H1 (cell line): ENCODE measurements around the gene CDK9. TPM values are rescaled to one million over a fixed set of nuclear protein-coding genes. Genes with fewer than 3 reads are reported as not detected.

Experiments
- CTCF ChIA-PET: fragments of 300-600 bp; sonication (Branson Sonifier 250); formaldehyde crosslinking; loops from one replicate; lab custom pipeline; 2021; ENCODE audit not compliant: partially characterized antibody; lab: Charles Lee
- POLR2A ChIA-PET: fragments of 300-600 bp; sonication (Branson Sonifier 250); formaldehyde crosslinking; loops from one replicate; lab custom pipeline; 2021; ENCODE audit warnings: inconsistent platforms; ENCODE audit not compliant: partially characterized antibody; lab: Charles Lee
- DNase-seq, 2 experiments: peaks; one replicate each; pipeline versions ENCODE4 v3.0.0 to v3.0.0-alpha.2; 2010 to 2022; ENCODE audit warnings: low spot score in 2 of 2, low read depth in 1 of 2, mixed read lengths in 1 of 2
- FAIRE-seq: peaks from 2 replicates; lab custom pipeline; 2011; peaks lifted over from hg19 to GRCh38; lab: Jason Lieb, UNC
- H2AFZ ChIP-seq: 2 replicates; pipeline ENCODE4 v1.8.1; 2012; ENCODE audit warnings: low read length, inconsistent platforms
- H2AK5ac ChIP-seq: 2 replicates; pipeline ENCODE4 v1.6.1; 2013; ENCODE audit warnings: low read depth, low read length
- H2BK120ac ChIP-seq: replicated peaks from 2 replicates; pipeline ENCODE3; 2013; ENCODE audit warnings: low read depth, low read length, inconsistent platforms
- H2BK12ac ChIP-seq: 2 replicates; pipeline ENCODE4 v1.6.1; 2013; ENCODE audit warnings: low read depth, low read length
- H2BK15ac ChIP-seq: 2 replicates; pipeline ENCODE4 v1.6.1; 2013; ENCODE audit warnings: low read length
- H2BK20ac ChIP-seq: 2 replicates; pipeline ENCODE4 v1.6.1; 2013; ENCODE audit warnings: low read length
- H2BK5ac ChIP-seq: 2 replicates; pipeline ENCODE4 v1.6.1; 2013; ENCODE audit warnings: low read depth, low read length
- H3K14ac ChIP-seq: 2 replicates; pipeline ENCODE4 v1.6.1; 2013; ENCODE audit warnings: inconsistent platforms; ENCODE audit not compliant: insufficient read length
- H3K18ac ChIP-seq: 2 replicates; pipeline ENCODE4 v1.6.1; 2013; ENCODE audit warnings: low read length; ENCODE audit errors: extremely low read depth
- H3K23ac ChIP-seq: 2 replicates; pipeline ENCODE4 v1.6.1; 2013; ENCODE audit warnings: inconsistent platforms; ENCODE audit not compliant: insufficient read length
- H3K23me2 ChIP-seq: 2 replicates; pipeline ENCODE4 v1.6.1; 2013; ENCODE audit warnings: low read depth, low read length
- H3K27ac ChIP-seq: 2 replicates; pipeline ENCODE4 v1.6.1; 2011; ENCODE audit warnings: low read depth, low read length, inconsistent platforms
- H3K27me3 ChIP-seq, 4 experiments: replicated peaks in 1 of 4; 1 replicate in 1 of 4; 2 replicates in 3 of 4; pipeline versions ENCODE4 v1.6.1 to v1.8.1; 2011 to 2013; ENCODE audit warnings: low read length in 3 of 4, mild to moderate bottlenecking in 3 of 4, inconsistent platforms in 2 of 4, mixed read lengths in 2 of 4, moderate library complexity in 1 of 4; ENCODE audit not compliant: control insufficient read depth in 3 of 4, insufficient read depth in 3 of 4; ENCODE audit errors: extremely low read depth in 1 of 4
- H3K36me3 ChIP-seq, 4 experiments: 2 replicates each; pipeline versions ENCODE4 v1.6.1 to v1.8.1; 2011 to 2013; ENCODE audit warnings: mild to moderate bottlenecking in 4 of 4, low read length in 3 of 4, moderate library complexity in 2 of 4, control low read depth in 1 of 4, inconsistent platforms in 1 of 4; ENCODE audit not compliant: insufficient read depth in 4 of 4, control insufficient read depth in 2 of 4
- H3K4ac ChIP-seq: replicated peaks from 2 replicates; pipeline ENCODE3; 2013; ENCODE audit warnings: low read length, low read depth, mixed read lengths, inconsistent platforms; ENCODE audit not compliant: insufficient read length
- H3K4me1 ChIP-seq, 4 experiments: replicated peaks in 1 of 4; 1 replicate in 1 of 4; 2 replicates in 3 of 4; pipeline versions ENCODE4 v1.6.1 to v1.8.1; 2011 to 2013; ENCODE audit warnings: low read length in 3 of 4, inconsistent platforms in 2 of 4, mixed read lengths in 1 of 4; ENCODE audit not compliant: insufficient read depth in 4 of 4, control insufficient read depth in 3 of 4
- H3K4me2 ChIP-seq, 2 experiments: 2 replicates each; pipeline versions ENCODE4 v1.6.1 to v1.8.1; 2011 to 2013; ENCODE audit warnings: low read depth in 2 of 2, low read length in 2 of 2, control low read depth in 1 of 2, inconsistent platforms in 1 of 2, mild to moderate bottlenecking in 1 of 2; ENCODE audit not compliant: insufficient read depth in 1 of 2
- H3K4me3 ChIP-seq, 4 experiments: fragments of 200-600, 300-600 bp in 1 of 4; sonication (generic), shearing (Covaris generic), sonication (Bioruptor Twin) in 1 of 4; 2 replicates each; pipeline versions ENCODE4 v1.5.1 to v1.8.1; 2011 to 2016; ENCODE audit warnings: low read length in 4 of 4, low read depth in 3 of 4, control low read depth in 2 of 4, inconsistent platforms in 2 of 4, mild to moderate bottlenecking in 2 of 4, mixed read lengths in 1 of 4, moderate library complexity in 1 of 4; ENCODE audit not compliant: insufficient read depth in 2 of 4; ENCODE audit errors: extremely low read depth in 1 of 4
- H3K56ac ChIP-seq: replicated peaks from 2 replicates; pipeline ENCODE3; 2013; ENCODE audit warnings: low read depth, mild to moderate bottlenecking, mixed read lengths, low read length, inconsistent platforms; ENCODE audit not compliant: insufficient read length
- H3K79me1 ChIP-seq: 2 replicates; pipeline ENCODE4 v1.6.1; 2013; ENCODE audit warnings: low read depth, low read length, control low read depth
- H3K79me2 ChIP-seq, 2 experiments: 2 replicates each; pipeline versions ENCODE4 v1.6.1 to v1.8.1; 2012 to 2013; ENCODE audit warnings: low read length in 2 of 2, mild to moderate bottlenecking in 2 of 2, inconsistent platforms in 1 of 2; ENCODE audit not compliant: insufficient read depth in 2 of 2, control insufficient read depth in 1 of 2
- H3K9ac ChIP-seq, 4 experiments: replicated peaks in 1 of 4; 1 replicate in 1 of 4; 2 replicates in 3 of 4; pipeline versions ENCODE4 v1.6.1 to v1.8.1; 2011 to 2013; ENCODE audit warnings: low read depth in 3 of 4, low read length in 3 of 4, control low read depth in 2 of 4, mild to moderate bottlenecking in 2 of 4, moderate library complexity in 2 of 4, inconsistent platforms in 1 of 4; ENCODE audit errors: extremely low read depth in 1 of 4
- H3K9me3 ChIP-seq, 2 experiments: 2 replicates each; pipeline versions ENCODE4 v1.6.1 to v1.8.1; 2012 to 2013; ENCODE audit warnings: mild to moderate bottlenecking in 2 of 2, moderate library complexity in 2 of 2, control low read depth in 1 of 2, inconsistent platforms in 1 of 2, low read depth in 1 of 2, low read length in 1 of 2, mixed read lengths in 1 of 2; ENCODE audit not compliant: insufficient read depth in 2 of 2
- H4K20me1 ChIP-seq, 2 experiments: replicated peaks in 1 of 2; 2 replicates each; pipeline versions ENCODE3 to v1.8.1; 2011 to 2013; ENCODE audit warnings: inconsistent platforms in 2 of 2, low read length in 2 of 2, mild to moderate bottlenecking in 1 of 2; ENCODE audit not compliant: insufficient read depth in 2 of 2, control insufficient read depth in 1 of 2
- H4K5ac ChIP-seq: 2 replicates; pipeline ENCODE4 v1.6.1; 2013; ENCODE audit warnings: low read length, low read depth, mixed read lengths, inconsistent platforms; ENCODE audit not compliant: insufficient read length
- H4K8ac ChIP-seq: 2 replicates; pipeline ENCODE4 v1.8.0; 2013; ENCODE audit warnings: mild to moderate bottlenecking, moderate library complexity, low read length, inconsistent platforms; ENCODE audit not compliant: insufficient read depth; ENCODE audit errors: extremely low read depth
- H4K91ac ChIP-seq: replicated peaks from 2 replicates; pipeline ENCODE3; 2013; ENCODE audit warnings: low read length, mixed read lengths, inconsistent platforms; ENCODE audit not compliant: insufficient read length
- FOSL1 ChIP-seq: IDR thresholded peaks from 2 replicates; pipeline ENCODE4 v1.6.1; 2011; ENCODE audit warnings: mild to moderate bottlenecking, low read depth, low read length, moderate library complexity; ENCODE audit not compliant: insufficient read depth
- TEAD4 ChIP-seq: IDR thresholded peaks from 2 replicates; pipeline ENCODE4 v1.6.1; 2012; ENCODE audit warnings: low read depth, low read length, inconsistent platforms, mixed read lengths
- WGBS, 2 experiments: shearing (Covaris generic) in 1 of 2; methylation state at CpG; one replicate each; pipeline versions ENCODE4 v1.1.6 to v1.1.7; 2013 to 2015; ENCODE audit warnings: low lambda C conversion rate in 2 of 2, mixed read lengths in 2 of 2, inconsistent platforms in 1 of 2, low coverage in 1 of 2, missing lambda C conversion rate in 1 of 2; ENCODE audit not compliant: insufficient replicate concordance in 2 of 2, insufficient coverage in 1 of 2, insufficient read length in 1 of 2; ENCODE audit errors: extremely low coverage in 1 of 2, missing lambda C conversion rate in 1 of 2; 5-methylcytosine and 5-hydroxymethylcytosine counted together
- polyA plus RNA-seq, 7 experiments: library from polyadenylated mRNA; depleted of rRNA in 3 of 7; stranded (reverse) in 5 of 7; unstranded in 2 of 7; fragments of >200 nt in 5 of 7; fragments of 200-250 nt in 2 of 7; gene quantifications; 1 replicate in 5 of 7; 2 replicates in 1 of 7; 4 replicates in 1 of 7; pipeline versions ENCODE4 v1.2.1 to v1.2.3, GENCODE V29; 2011 to 2013; ENCODE audit warnings: missing spikeins in 2 of 7, mixed read lengths in 2 of 7
- total RNA-seq: library from RNA; stranded (reverse); fragmentation: NEBNext Ultra II Directional; extraction: Animal tissue kit (Norgen Biotek cat#: 25700); gene quantifications from 2 replicates; pipeline ENCODE4 v1.2.1, GENCODE V29; 2021

Gene CDK9
- total and polyA plus RNA-seq, 2 of the 8 experiments (the other 6 are each of a cell fraction or from before 2014, with no cell fraction given) = 69.1 to 87.5 TPM

GRCh38 chr9:127772603-127773002 is 13.2 kb upstream of the CDK9 start:
- CTCF ChIA-PET = interaction anchor here (1.9 to 14.6 kb wide), 5 partner anchors 9 to 269 kb away, joined by 5 to 227 read pairs (median 10); partner anchors contain the start of genes CDK9, SH2D3C and TOR2A
- Histone ChIP-seq H2BK120ac (no peak overlapping the region), H3K79me2 (no peaks in the 10 kb centered on the region), H2BK5ac (no peak overlapping the region), H2BK20ac (no peak overlapping the region), H3K4me3 (no peak overlapping the region), H3K4ac (no peak overlapping the region), H3K36me3 (no peaks in the 10 kb centered on the region), H3K9me3 (no peaks in the 10 kb centered on the region), H2BK15ac (no peak overlapping the region), H3K4me2 (no peak overlapping the region; a peak in 1 of 4 replicates), H3K23ac (no peak overlapping the region), H3K14ac (no peak overlapping the region), H4K91ac (no peak overlapping the region), H4K8ac (no peak overlapping the region), H3K27me3 (no peaks in the 10 kb centered on the region), H4K5ac (no peak overlapping the region), H3K18ac (no peak overlapping the region), H4K20me1 (no peaks in the 10 kb centered on the region), H3K79me1 (no peaks in the 10 kb centered on the region), H3K23me2 (no peaks in the 10 kb centered on the region; the same call in 1 of the 2 replicates), H3K9ac (no peak overlapping the region), H2BK12ac (no peak overlapping the region), H2AFZ (no peak overlapping the region), H2AK5ac (no peak overlapping the region), H3K27ac (no peak overlapping the region), H3K56ac (no peak overlapping the region), H3K4me1 (peaks cover 2 to 20% (median 12%) of the 10 kb centered on the region in 4 experiments)
- no peak for FAIRE-seq
- POLR2A ChIA-PET = interaction anchor here (0.6 to 1.8 kb wide), 7 partner anchors 12 to 321 kb away, joined by 3 to 5 read pairs (median 3); partner anchors contain the start of genes CDK9, FPGS, LRSAM1 and RPL12
- no peak for DNase-seq
- 92% methylated on average over 5 of the region's 5 CpGs; no CpG with 5 or more reads in 1 of the 2 experiments for WGBS, 2 experiments
- TF ChIP-seq TEAD4 (no peak), FOSL1 (no peak)
